Activated CD4-positive, alpha-beta T cell treated with anti-CD3 and anti-CD28 coated beads for 36 hours (primary cell): Measurements from ENCODE around the gene DNAJB1. TPM values are rescaled to one million over a fixed set of nuclear protein-coding genes. Genes with fewer than 3 reads are reported as not detected.

Experiments
- ATAC-seq: fragments of 200-7000 bp; cut with Tn5 transposase; one replicate; pipeline ENCODE4 v1.10.0; 2021; ENCODE audit warnings: mild to moderate bottlenecking, moderate library complexity
- CTCF ChIA-PET: fragments of 350-600 bp; sonication (Branson Sonifier 250); formaldehyde crosslinking; loops from one replicate; lab custom pipeline; 2021; ENCODE audit warnings: antibody characterized with exemption; lab: Charles Lee
- POLR2A ChIA-PET: fragments of 350-600 bp; sonication (Branson Sonifier 250); formaldehyde crosslinking; loops from one replicate; lab custom pipeline; 2021; ENCODE audit warnings: antibody characterized with exemption, inconsistent platforms; lab: Charles Lee
- DNase-seq: peaks from one replicate; pipeline ENCODE4 v3.0.0-alpha.2; 2020
- H3K27ac Mint-ChIP-seq: one replicate; pipeline ENCODE4 v1.8.0; 2021; ENCODE audit warnings: mixed read lengths
- H3K27me3 Mint-ChIP-seq: one replicate; pipeline ENCODE4 v1.8.0; 2021; ENCODE audit warnings: mixed read lengths
- H3K36me3 Mint-ChIP-seq: one replicate; pipeline ENCODE4 v1.8.0; 2021; ENCODE audit warnings: low read depth, mixed read lengths
- H3K4me1 Mint-ChIP-seq: one replicate; pipeline ENCODE4 v1.8.0; 2021; ENCODE audit warnings: mixed read lengths
- H3K4me3 Mint-ChIP-seq: one replicate; pipeline ENCODE4 v1.8.0; 2021; ENCODE audit warnings: mild to moderate bottlenecking, moderate library complexity, mixed read lengths
- H3K9me3 Mint-ChIP-seq: one replicate; pipeline ENCODE4 v1.8.0; 2021; ENCODE audit warnings: low read depth, mixed read lengths
- intact Hi-C, 2 experiments: fragments of 100-400 bp; cut with DNase I in 1 of 2; cut with micrococcal nuclease in 1 of 2; formaldehyde crosslinking; loops; one replicate each; pipeline versions ENCODE4 v1.14.2 to v1.15.1; 2022 to 2024; cut with DNase I, micrococcal nuclease
- total RNA-seq, 2 experiments: library from RNA; stranded (reverse); gene quantifications; one replicate each; pipeline ENCODE4 v1.2.3, GENCODE V29; 2021

The DNAJB1 gene
- total RNA-seq, 2 experiments from 2014 or later = 69.3 to 72.6 TPM

DNA sequence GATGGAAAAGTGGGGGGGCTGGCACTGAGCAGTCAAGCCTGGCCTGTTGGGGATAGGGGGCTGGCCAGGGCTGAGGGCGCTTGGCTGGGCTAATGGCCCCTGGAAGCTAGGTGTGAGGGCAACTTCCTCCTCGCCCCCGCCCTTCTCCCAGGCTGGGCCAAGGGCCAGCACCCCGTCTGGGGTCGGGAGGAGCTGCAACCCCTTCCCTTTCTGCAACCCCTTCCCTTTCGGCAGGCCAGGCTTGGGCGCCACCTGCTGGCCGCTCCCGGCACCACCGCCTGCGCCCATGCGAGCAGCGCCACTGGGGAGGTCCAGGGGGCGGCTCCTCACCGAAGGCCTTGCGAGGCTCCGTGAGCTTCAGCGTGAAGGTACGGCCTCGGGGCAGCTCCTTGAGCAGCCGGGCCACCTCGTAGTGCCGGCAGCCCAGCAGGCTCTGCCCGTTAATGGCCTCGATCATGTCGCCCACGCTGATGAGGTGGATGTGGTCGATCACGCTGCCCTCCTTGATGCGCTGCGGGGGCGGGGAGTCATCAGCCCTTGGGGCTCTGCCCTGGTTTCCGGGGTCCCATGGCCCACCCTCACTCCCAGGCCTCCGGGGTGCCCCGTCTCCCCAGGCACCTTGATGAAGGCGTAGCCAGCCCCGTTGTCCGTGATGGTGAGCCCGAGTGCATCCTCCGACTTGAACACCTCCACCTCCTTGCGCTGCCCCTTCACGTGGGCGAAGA lies 38.1 kb downstream of the DNAJB1 start:
- no peaks in the 10 kb centered on the region for H3K9me3 Mint-ChIP-seq
- CTCF ChIA-PET = interaction anchor here (0.5 to 2.7 kb wide), 24 partner anchors 8 to 618 kb away, joined by 3 to 17 read pairs (median 4); partner anchors contain the start of genes ASF1B, GIPC1 and PKN1

DNA sequence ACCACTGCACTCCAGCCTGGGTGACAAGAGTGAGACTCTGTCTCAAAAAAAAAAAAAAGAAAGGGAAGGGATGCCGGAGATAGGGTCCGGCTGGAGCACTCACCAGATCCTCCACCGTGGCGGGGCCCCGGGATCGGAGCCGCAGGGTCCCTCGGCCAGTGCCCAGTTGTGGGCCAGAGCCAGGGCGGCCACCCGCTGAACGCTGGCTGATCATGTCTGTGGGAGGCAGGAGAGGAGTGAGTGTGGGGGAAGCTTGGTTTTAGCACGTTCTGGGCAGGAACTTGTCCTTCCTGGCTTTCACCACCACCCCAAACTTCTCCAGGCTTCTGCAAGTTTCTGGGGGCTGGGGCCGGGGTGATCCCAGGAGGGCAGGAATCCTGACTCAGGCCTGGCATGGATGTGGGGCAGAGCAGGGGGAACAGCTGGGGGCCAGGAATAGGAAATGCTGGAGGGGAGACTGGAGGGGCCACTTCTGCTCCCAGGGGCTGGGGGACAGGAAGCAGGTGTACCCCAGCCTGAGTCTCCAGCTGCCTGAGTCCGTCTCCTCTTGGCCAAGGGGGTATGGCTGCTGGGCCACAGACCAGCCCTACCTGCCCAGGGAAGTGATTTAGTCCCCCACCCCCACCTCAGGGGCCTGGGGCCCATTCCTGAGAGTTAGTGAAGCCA lies 38.8 kb downstream of the DNAJB1 start:
- ATAC-seq = no peak
- intact Hi-C loops = loop anchor here (5.0 to 10.0 kb wide), 2 partner anchors 65 to 597 kb away; partner anchors contain the start of gene DDX39A (in 1 of the 2)
- H3K9me3 Mint-ChIP-seq = no peaks in the 10 kb centered on the region
- no peak overlapping the region for H3K4me3 Mint-ChIP-seq
- no peak overlapping the region for H3K27ac Mint-ChIP-seq
- peaks cover 19% of the 10 kb centered on the region for H3K4me1 Mint-ChIP-seq
- DNase-seq = no peak
- peaks cover 5% of the 10 kb centered on the region for H3K27me3 Mint-ChIP-seq
- ChIA-PET CTCF (interaction anchor here (0.5 to 2.7 kb wide), 20 partner anchors 8 to 784 kb away, joined by 3 to 17 read pairs (median 4); partner anchors contain the start of genes ASF1B and PKN1), POLR2A (no interaction called here)
- peaks cover 6% of the 10 kb centered on the region for H3K36me3 Mint-ChIP-seq

More for the DNA sequence above, 38.1 kb downstream of the DNAJB1 start:
- POLR2A ChIA-PET = interaction anchor here (0.9 kb wide), 1 partner anchor 15 kb away, joined by 4 read pairs; no protein-coding TSS in a partner anchor
- DNase-seq (peak; percentile 84), ATAC-seq (peak; percentile 60)
- Mint-ChIP-seq H3K27ac (no peak overlapping the region), H3K4me1 (peaks cover 14% of the 10 kb centered on the region), H3K36me3 (peaks cover 6% of the 10 kb centered on the region), H3K27me3 (no peaks in the 10 kb centered on the region), H3K4me3 (no peak overlapping the region)
- intact Hi-C loops = loop anchor here (1.0 to 10.0 kb wide), 4 partner anchors 48 to 598 kb away; partner anchors contain the start of gene DDX39A (in 1 of the 2)

DNA sequence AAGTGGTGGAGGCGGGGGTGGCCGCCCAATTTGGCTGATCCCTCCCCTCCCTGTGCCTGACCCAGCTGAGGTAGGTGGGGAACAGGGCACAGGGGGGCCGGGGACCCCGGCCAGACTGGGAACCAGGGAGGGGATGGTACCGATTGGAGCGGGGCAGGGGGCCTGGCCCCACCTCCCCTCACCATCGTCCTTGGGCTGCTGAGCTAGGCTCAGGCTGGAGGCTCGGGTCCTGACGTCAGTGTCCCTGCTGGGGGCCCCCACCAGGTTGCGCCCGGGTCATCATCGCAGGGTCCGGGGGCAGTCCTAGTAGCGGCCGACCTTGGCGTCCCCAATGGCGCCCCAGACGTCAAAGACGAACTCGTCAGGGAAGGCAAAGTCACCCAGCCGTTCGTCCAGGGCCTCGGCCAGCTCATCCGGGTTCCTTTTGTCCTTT lies 40.1 kb downstream of the DNAJB1 start:
- H3K4me1 Mint-ChIP-seq = peaks cover 22% of the 10 kb centered on the region
- H3K9me3 Mint-ChIP-seq = no peaks in the 10 kb centered on the region
- DNase-seq = no peak
- peaks cover 6% of the 10 kb centered on the region for H3K36me3 Mint-ChIP-seq
- no peak overlapping the region for H3K27ac Mint-ChIP-seq
- CTCF ChIA-PET = interaction anchor here (0.9 to 2.6 kb wide), 9 partner anchors 10 to 341 kb away, joined by 3 to 17 read pairs (median 4); partner anchors contain the start of genes ASF1B and PKN1
- POLR2A ChIA-PET = interaction anchor here (0.5 to 0.6 kb wide), 4 partner anchors 12 to 116 kb away, joined by 3 to 5 read pairs (median 4); no protein-coding TSS in a partner anchor
- no peak for ATAC-seq
- intact Hi-C loops = loop anchor here (5.0 to 10.0 kb wide), 2 partner anchors 63 to 596 kb away; partner anchors contain the start of gene DDX39A (in 1 of the 2)
- H3K4me3 Mint-ChIP-seq = no peak overlapping the region
- peaks cover 10% of the 10 kb centered on the region for H3K27me3 Mint-ChIP-seq

DNA sequence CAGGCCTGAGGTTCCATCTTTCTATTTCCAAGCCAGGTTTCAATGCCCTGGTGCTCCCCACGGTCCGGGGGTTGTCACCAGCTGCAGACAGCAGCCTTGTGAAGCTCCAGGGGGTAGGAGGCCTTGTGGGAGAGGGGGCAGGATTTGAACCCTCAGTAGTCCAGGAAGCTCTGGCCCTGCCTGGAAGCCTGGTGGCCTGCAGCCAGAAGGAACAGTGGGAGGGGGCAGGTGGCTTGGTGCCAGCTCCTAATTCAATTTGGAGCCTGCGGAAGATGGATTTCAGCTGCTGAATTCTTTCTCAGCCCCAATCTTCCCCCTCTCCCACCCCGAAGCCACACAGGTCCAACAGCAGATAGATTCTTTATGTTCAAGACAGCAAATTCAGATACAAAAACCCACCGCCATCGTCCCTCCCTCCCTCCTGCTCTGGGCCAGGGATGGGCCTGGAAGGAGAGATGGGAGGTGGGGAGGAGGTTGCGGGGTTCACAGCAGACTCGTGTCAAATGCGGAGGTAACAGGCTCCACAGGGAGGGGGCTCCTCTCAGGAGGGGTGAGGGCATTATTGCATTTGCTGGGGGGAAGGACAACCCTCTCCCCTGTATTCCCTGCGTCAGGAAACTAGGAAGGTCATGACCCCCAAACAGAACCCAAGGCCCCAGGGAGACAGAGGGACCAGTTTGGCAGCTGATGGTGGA lies 40.6 kb downstream of the DNAJB1 start:
- no peaks in the 10 kb centered on the region for H3K9me3 Mint-ChIP-seq
- CTCF ChIA-PET = interaction anchor here (0.9 to 2.6 kb wide), 6 partner anchors 8 to 341 kb away, joined by 3 to 9 read pairs (median 4); partner anchors contain the start of gene ASF1B
- peaks cover 28% of the 10 kb centered on the region for H3K4me1 Mint-ChIP-seq
- no peak overlapping the region for H3K27ac Mint-ChIP-seq
- no peak overlapping the region for H3K4me3 Mint-ChIP-seq
- DNase-seq (no peak), ATAC-seq (no peak)
- intact Hi-C loops = loop anchor here (5.0 to 10.0 kb wide), 2 partner anchors 63 to 595 kb away; partner anchors contain the start of gene DDX39A (in 1 of the 2)
- H3K27me3 Mint-ChIP-seq = peaks cover 16% of the 10 kb centered on the region
- POLR2A ChIA-PET = interaction anchor here (0.6 kb wide), 1 partner anchor 598 kb away, joined by 3 read pairs; no protein-coding TSS in a partner anchor
- peaks cover 6% of the 10 kb centered on the region for H3K36me3 Mint-ChIP-seq

DNA sequence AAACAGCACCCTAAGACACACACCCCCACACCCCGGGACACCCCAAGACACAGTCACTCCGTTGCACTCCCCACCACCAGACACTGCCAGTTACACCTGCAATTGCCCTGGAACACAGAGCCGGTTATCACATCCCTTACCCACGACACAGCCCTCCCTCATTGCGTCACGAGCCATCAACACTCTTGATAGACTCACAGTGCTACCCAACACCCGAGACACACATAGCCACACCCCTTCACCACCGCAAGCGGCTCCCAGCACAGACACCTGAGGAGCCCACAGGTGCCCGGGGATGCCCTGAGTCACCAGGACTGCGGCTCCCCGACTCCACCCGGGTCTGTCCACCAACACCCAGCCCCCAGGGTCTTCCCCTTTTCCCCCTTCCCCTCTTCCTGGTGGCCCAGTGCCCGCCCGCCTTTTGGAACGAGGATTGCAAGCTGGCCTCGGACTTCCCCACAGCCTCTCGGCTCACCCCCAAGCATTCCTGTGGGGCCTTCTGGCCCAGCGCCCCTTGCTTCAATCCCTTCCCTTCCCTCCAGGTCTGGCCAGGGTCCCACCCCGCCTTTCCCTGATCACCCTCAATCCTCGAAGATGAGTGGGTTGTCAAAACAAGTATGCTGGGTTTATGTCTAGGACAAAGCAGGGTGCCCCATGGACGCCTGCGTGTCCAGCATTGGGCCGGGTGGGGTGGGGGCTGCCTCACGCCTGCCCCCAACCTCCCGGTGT lies 41.4 kb downstream of the DNAJB1 start:
- ATAC-seq = no peak
- H3K4me1 Mint-ChIP-seq = peaks cover 30% of the 10 kb centered on the region
- no peak overlapping the region for H3K27ac Mint-ChIP-seq
- ChIA-PET CTCF (interaction anchor here (1.2 kb wide), 2 partner anchors 9 to 28 kb away, joined by 3 to 4 read pairs; no protein-coding TSS in a partner anchor), POLR2A (interaction anchor here (0.6 kb wide), 1 partner anchor 597 kb away, joined by 3 read pairs; no protein-coding TSS in a partner anchor)
- no peak overlapping the region for H3K4me3 Mint-ChIP-seq
- intact Hi-C loops = loop anchor here (5.0 to 10.0 kb wide), 2 partner anchors 62 to 595 kb away; partner anchors contain the start of gene DDX39A (in 1 of the 2)
- peaks cover 16% of the 10 kb centered on the region for H3K27me3 Mint-ChIP-seq
- peak; percentile 46 for DNase-seq
- peaks cover 6% of the 10 kb centered on the region for H3K36me3 Mint-ChIP-seq
- H3K9me3 Mint-ChIP-seq = no peaks in the 10 kb centered on the region

DNA sequence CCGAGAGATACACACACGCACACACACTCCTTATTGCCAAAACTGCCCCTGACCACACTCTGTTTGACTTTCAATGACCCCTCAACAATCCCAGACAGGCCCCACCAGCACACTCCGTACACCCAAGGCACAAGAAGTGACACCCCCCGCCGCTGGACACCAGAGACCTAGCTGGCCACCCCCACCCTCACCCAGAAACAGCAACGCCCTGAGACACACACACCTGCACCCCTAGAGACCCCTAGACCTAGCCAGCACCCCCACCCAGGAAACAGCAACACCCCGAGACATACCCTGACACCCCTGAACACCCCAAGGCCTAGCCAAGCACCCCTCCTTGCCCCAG lies 41.9 kb downstream of the DNAJB1 start:
- intact Hi-C loops = loop anchor here (5.0 to 10.0 kb wide), 2 partner anchors 61 to 594 kb away; partner anchors contain the start of gene DDX39A (in 1 of the 2)
- ATAC-seq (no peak), DNase-seq (no peak)
- ChIA-PET POLR2A (no interaction called here), CTCF (interaction anchor here (1.2 kb wide), 1 partner anchor 9 kb away, joined by 4 read pairs; no protein-coding TSS in a partner anchor)
- H3K4me1 Mint-ChIP-seq = peaks cover 32% of the 10 kb centered on the region
- no peak overlapping the region for H3K4me3 Mint-ChIP-seq
- H3K36me3 Mint-ChIP-seq = peaks cover 8% of the 10 kb centered on the region
- peaks cover 16% of the 10 kb centered on the region for H3K27me3 Mint-ChIP-seq
- no peaks in the 10 kb centered on the region for H3K9me3 Mint-ChIP-seq
- H3K27ac Mint-ChIP-seq = no peak overlapping the region

DNA sequence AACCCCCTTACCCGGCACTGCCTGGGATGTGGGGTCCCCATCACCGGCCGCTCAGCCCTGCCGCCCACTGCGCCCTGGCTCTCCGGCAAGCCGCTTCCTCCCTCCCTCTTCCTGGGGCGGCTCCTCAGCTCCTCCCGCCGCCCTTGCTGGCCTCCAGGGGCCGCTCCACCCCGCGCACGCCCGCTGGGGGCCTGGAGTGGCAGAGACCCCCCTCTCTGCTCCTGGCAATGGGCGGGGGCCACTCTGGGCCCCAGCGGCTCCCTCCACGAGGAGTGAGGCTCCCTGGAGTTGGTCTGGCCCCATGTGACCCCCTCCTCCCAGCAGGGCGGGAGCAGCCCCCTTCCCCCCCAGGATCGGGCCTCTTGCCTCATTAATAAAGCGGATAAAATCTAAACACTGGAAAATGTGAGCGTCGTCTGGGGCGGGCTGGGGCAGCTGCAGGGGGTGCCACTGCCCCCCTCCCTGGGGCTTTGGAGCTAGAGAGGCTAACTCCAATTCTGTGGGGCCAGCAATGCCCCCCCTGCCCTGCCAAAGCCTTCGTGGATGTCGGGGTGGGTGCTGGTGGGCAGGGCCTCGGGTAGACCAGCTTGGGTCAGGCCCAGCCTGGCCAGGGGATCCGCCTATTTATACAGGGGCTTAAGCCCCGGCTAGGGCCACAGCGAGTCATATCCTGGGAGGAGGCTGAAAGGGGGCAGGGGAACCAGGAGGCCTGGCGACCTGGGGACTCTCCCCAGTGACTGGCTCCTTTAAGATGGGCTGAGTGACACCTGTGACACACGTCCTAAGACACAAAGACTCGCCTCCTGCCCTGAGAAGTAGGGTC lies 42.7 kb downstream of the DNAJB1 start, which contains the start of gene PTGER1:
Gene PTGER1, minus strand, starts transcription at position 104 of the 823 bp plus-strand sequence. CDS start 1,034 bp downstream, outside the sequence.
- Mint-ChIP-seq H3K27me3 (peaks cover 16% of the 10 kb centered on the region), H3K27ac (peak within 1 kb of the TSS; percentile 27), H3K4me1 (peaks cover 32% of the 10 kb centered on the region), H3K9me3 (no peaks in the 10 kb centered on the region), H3K36me3 (peaks cover 12% of the 10 kb centered on the region), H3K4me3 (peak within 1 kb of the TSS; percentile 7)
- CTCF ChIA-PET = interaction anchor here (0.6 to 0.7 kb wide), 3 partner anchors 41 to 338 kb away, joined by 3 read pairs; no protein-coding TSS in a partner anchor
- DNase-seq (peak; percentile 79), ATAC-seq (peak; percentile 85)
- intact Hi-C loops = loop anchor here (5.0 to 10.0 kb wide), 2 partner anchors 61 to 593 kb away; partner anchors contain the start of gene DDX39A (in 1 of the 2)
- POLR2A ChIA-PET = no interaction called here

DNA sequence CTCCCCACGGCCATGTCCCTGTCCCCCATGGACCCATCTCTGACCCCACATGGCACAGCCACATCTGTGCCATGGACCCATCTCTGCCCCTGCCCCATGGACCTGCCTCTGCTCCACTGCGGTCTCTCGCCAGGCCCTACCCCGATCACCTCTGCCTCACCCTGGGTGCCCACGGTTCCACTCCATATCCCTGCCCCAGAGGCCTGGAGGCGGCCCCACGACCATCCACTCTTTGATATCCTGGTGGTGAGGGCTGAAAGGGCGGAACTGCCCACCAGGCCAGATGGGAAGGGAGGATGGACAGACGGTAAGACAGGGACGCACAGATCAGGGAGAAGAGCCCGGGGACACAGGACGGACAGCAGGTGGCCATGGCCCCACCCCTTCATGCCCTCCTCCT lies 43.4 kb downstream of the DNAJB1 start:
- H3K9me3 Mint-ChIP-seq = no peaks in the 10 kb centered on the region
- DNase-seq = no peak
- CTCF ChIA-PET = interaction anchor here (0.6 to 0.7 kb wide), 2 partner anchors 43 to 338 kb away, joined by 3 read pairs; no protein-coding TSS in a partner anchor
- POLR2A ChIA-PET = no interaction called here
- no peak overlapping the region for H3K27ac Mint-ChIP-seq
- peak overlapping the region; percentile 7 for H3K4me3 Mint-ChIP-seq
- peaks cover 12% of the 10 kb centered on the region for H3K36me3 Mint-ChIP-seq
- peaks cover 16% of the 10 kb centered on the region for H3K27me3 Mint-ChIP-seq
- H3K4me1 Mint-ChIP-seq = peaks cover 32% of the 10 kb centered on the region
- intact Hi-C loops = loop anchor here (5.0 to 10.0 kb wide), 4 partner anchors 60 to 593 kb away; partner anchors contain the start of genes ASF1B (in 1 of the 2) and DDX39A (in 1 of the 2)
- no peak for ATAC-seq

DNA sequence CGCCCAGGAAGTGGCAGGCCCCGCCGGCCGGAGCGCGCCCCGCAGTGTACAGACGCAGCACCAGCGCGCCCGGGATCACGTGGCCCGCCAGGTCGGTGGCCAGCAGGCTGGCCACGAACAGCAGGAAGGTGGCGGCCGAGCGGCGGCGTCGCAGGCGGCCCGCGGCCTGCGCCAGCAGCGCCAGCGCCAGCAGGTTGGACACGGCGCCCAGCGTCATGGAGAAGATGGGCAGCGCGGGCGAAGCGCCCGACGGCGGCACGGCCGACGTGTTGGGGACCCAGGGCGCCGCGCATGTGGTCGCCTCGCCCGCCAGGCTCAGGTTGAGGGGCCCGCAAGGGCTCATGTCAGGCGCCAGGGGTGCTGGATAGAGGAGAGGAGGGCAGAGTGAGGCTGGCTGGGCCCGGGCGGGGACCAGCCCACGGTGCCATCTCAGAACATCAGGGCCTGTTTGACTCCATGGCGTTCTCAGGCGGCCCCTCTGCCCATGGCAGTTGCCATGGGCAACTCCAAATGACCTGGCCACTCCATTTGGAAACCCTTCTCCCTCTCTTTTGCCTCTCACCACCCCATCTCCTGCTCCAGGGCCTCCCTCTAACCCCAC lies 44.1 kb downstream of the DNAJB1 start:
- ChIA-PET POLR2A (no interaction called here), CTCF (no interaction called here)
- Mint-ChIP-seq H3K27ac (no peak overlapping the region), H3K36me3 (peaks cover 12% of the 10 kb centered on the region), H3K9me3 (no peaks in the 10 kb centered on the region), H3K4me3 (no peak overlapping the region), H3K27me3 (peaks cover 16% of the 10 kb centered on the region), H3K4me1 (peaks cover 32% of the 10 kb centered on the region)
- no peak for DNase-seq
- intact Hi-C loops = loop anchor here (2.0 to 10.0 kb wide), 5 partner anchors 55 to 337 kb away; partner anchors contain the start of genes ASF1B (in 2 of the 2) and DDX39A (in 2 of the 2)
- no peak for ATAC-seq
